C4-2B (cell line): ENCODE measurements around the gene MGMT.

Experiments
- ZFX ChIP-seq: fragments of 450-650 bp; IDR thresholded peaks from 2 replicates; pipeline ENCODE4 v1.6.1; 2017
- TF ChIP-seq, protein P1 (sequence below): fragments of 450-650 bp; conservative IDR thresholded peaks from 2 replicates; pipeline ENCODE4 v1.5.1; 2017; ENCODE audit warnings: mild to moderate bottlenecking

GRCh38 chr10:129706523-129706922, 239.5 kb downstream of the MGMT start:
- TF ChIP-seq, protein P1, sequence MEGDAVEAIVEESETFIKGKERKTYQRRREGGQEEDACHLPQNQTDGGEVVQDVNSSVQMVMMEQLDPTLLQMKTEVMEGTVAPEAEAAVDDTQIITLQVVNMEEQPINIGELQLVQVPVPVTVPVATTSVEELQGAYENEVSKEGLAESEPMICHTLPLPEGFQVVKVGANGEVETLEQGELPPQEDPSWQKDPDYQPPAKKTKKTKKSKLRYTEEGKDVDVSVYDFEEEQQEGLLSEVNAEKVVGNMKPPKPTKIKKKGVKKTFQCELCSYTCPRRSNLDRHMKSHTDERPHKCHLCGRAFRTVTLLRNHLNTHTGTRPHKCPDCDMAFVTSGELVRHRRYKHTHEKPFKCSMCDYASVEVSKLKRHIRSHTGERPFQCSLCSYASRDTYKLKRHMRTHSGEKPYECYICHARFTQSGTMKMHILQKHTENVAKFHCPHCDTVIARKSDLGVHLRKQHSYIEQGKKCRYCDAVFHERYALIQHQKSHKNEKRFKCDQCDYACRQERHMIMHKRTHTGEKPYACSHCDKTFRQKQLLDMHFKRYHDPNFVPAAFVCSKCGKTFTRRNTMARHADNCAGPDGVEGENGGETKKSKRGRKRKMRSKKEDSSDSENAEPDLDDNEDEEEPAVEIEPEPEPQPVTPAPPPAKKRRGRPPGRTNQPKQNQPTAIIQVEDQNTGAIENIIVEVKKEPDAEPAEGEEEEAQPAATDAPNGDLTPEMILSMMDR: no peak
- TF ChIP-seq ZFX: no peak
